ENCODE results near the gene TBCD.

TBCD gene

GRCh38 chr17:82835122-82835521 lies 83.3 kb downstream of the TBCD start:
- H3K4me3 ChIP-seq (ENCODE audit: low read depth, low read length), result no peak overlapping the region
- in situ Hi-C loops (cut with HindIII; ENCODE audit: low sequenced_read_pairs), result no loop called here
- DNase-seq (ENCODE audit: low read depth), result no peak
- no peak for TF ChIP-seq CTCF (IDR thresholded peaks at IDR 0.05; ENCODE audit: low read depth, low read length, missing control alignments)

- no peak for TF ChIP-seq CTCF (IDR thresholded peaks at IDR 0.05; ENCODE audit: low read depth, low read length, missing control alignments)
- no peak overlapping the region for H3K4me3 ChIP-seq (ENCODE audit: low read depth, low read length)
- DNase-seq (ENCODE audit: low read depth), result no peak
- in situ Hi-C loops (cut with HindIII; ENCODE audit: low sequenced_read_pairs), result no loop called here
These were observed 84.1 kb downstream of the TBCD start for GRCh38 chr17:82835766-82836512.

- in situ Hi-C loops (cut with HindIII; ENCODE audit: low sequenced_read_pairs), result no loop called here
- no peak overlapping the region for H3K4me3 ChIP-seq (ENCODE audit: low read depth, low read length)
- no peak for DNase-seq (ENCODE audit: low read depth)
- peak; percentile 28 for TF ChIP-seq CTCF (IDR thresholded peaks at IDR 0.05; ENCODE audit: low read depth, low read length, missing control alignments)
These were observed 85.0 kb downstream of the TBCD start for GRCh38 chr17:82836823-82837357.

- in situ Hi-C loops (cut with HindIII; ENCODE audit: low sequenced_read_pairs), result no loop called here
- no peak for DNase-seq (ENCODE audit: low read depth)
- no peak for TF ChIP-seq CTCF (IDR thresholded peaks at IDR 0.05; ENCODE audit: low read depth, low read length, missing control alignments)
- no peak overlapping the region for H3K4me3 ChIP-seq (ENCODE audit: low read depth, low read length)
These were observed 85.9 kb downstream of the TBCD start for GRCh38 chr17:82837586-82838320.

GRCh38 chr17:82838386-82839063 lies 86.7 kb downstream of the TBCD start:
- no peak overlapping the region for H3K4me3 ChIP-seq (ENCODE audit: low read depth, low read length)
- no peak for DNase-seq (ENCODE audit: low read depth)
- in situ Hi-C loops (cut with HindIII; ENCODE audit: low sequenced_read_pairs), result no loop called here
- TF ChIP-seq CTCF (IDR thresholded peaks at IDR 0.05; ENCODE audit: low read depth, low read length, missing control alignments), result no peak

GRCh38 chr17:82839617-82840292 lies 87.9 kb downstream of the TBCD start, which contains the start of gene ZNF750:
Gene ZNF750, minus strand, starts transcription at chr17:82840022. Its CDS starts 7,568 bp downstream, at chr17:82832454.
- in situ Hi-C loops (cut with HindIII; ENCODE audit: low sequenced_read_pairs), result no loop called here
- DNase-seq (ENCODE audit: low read depth), result no peak
- no peak within 1 kb of the TSS for H3K4me3 ChIP-seq (ENCODE audit: low read depth, low read length)
- TF ChIP-seq CTCF (IDR thresholded peaks at IDR 0.05; ENCODE audit: low read depth, low read length, missing control alignments), result no peak

All from astrocyte of the cerebellum (primary cell).